Parathyroid adenoma (tissue), 2 donors: ENCODE measurements around the gene LYZ.

Source experiments
- H2AFZ ChIP-seq: fragments of 300-600 bp; sonication (generic); one replicate; pipeline ENCODE4 v1.7.0; 2017; ENCODE audit warnings: antibody characterized with exemption, mild to moderate bottlenecking
- H3K27ac ChIP-seq: fragments of 300-600 bp; sonication (generic); one replicate; pipeline ENCODE4 v1.7.0; 2017
- H3K27me3 ChIP-seq: fragments of 300-600 bp; sonication (generic); one replicate; pipeline ENCODE4 v1.7.0; 2017; ENCODE audit warnings: low read length; ENCODE audit not compliant: control insufficient read depth, insufficient read depth
- H3K36me3 ChIP-seq: fragments of 300-600 bp; sonication (generic); one replicate; pipeline ENCODE4 v1.7.0; 2017; ENCODE audit warnings: low read length; ENCODE audit not compliant: control insufficient read depth, insufficient read depth
- H3K4me1 ChIP-seq: fragments of 300-600 bp; sonication (generic); one replicate; pipeline ENCODE4 v1.7.0; 2017; ENCODE audit warnings: control low read depth
- H3K4me2 ChIP-seq: fragments of 300-600 bp; sonication (generic); one replicate; pipeline ENCODE4 v1.7.0; 2017; ENCODE audit warnings: low read length
- H3K4me3 ChIP-seq: fragments of 300-600 bp; sonication (generic); one replicate; pipeline ENCODE4 v1.7.0; 2017; ENCODE audit warnings: low read depth, low read length
- H3K79me2 ChIP-seq: fragments of 300-600 bp; sonication (generic); one replicate; pipeline ENCODE4 v1.7.0; 2017; ENCODE audit warnings: control low read depth
- H3K9ac ChIP-seq: fragments of 300-600 bp; sonication (generic); one replicate; pipeline ENCODE4 v1.7.0; 2017; ENCODE audit warnings: mild to moderate bottlenecking
- H3K9me3 ChIP-seq: fragments of 300-600 bp; sonication (generic); one replicate; pipeline ENCODE4 v1.7.0; 2017; ENCODE audit warnings: low read length; ENCODE audit not compliant: control insufficient read depth
- CTCF ChIP-seq: fragments of 300-600 bp; sonication (generic); IDR thresholded peaks from one replicate; pipeline ENCODE4 v1.7.0; 2017; ENCODE audit warnings: antibody characterized with exemption, mild to moderate bottlenecking
- donor health status: primary hyperparathyroidism.

Gene LYZ

GRCh38 chr12:69329669-69330428 lies 18.3 kb upstream of the LYZ start:
- no peaks in the 10 kb centered on the region for H3K79me2 ChIP-seq
- no peaks in the 10 kb centered on the region for H3K27me3 ChIP-seq
- no peak overlapping the region for H3K27ac ChIP-seq
- H3K4me1 ChIP-seq = no peaks in the 10 kb centered on the region
- H3K4me3 ChIP-seq = no peak overlapping the region
- no peak overlapping the region for H3K4me2 ChIP-seq
- peak overlapping the region; percentile 53 for H2AFZ ChIP-seq
- TF ChIP-seq CTCF = no peak
- no peak overlapping the region for H3K9ac ChIP-seq
- no peaks in the 10 kb centered on the region for H3K9me3 ChIP-seq
- H3K36me3 ChIP-seq = no peaks in the 10 kb centered on the region

GRCh38 chr12:69330475-69331473 lies 17.4 kb upstream of the LYZ start:
- Histone ChIP-seq H3K27ac (no peak overlapping the region), H3K4me1 (no peaks in the 10 kb centered on the region), H3K36me3 (no peaks in the 10 kb centered on the region), H3K4me3 (peak overlapping the region; percentile 62), H3K9me3 (no peaks in the 10 kb centered on the region), H3K79me2 (no peaks in the 10 kb centered on the region), H3K4me2 (peak overlapping the region; percentile 82), H2AFZ (peak overlapping the region; percentile 53), H3K27me3 (no peaks in the 10 kb centered on the region), H3K9ac (no peak overlapping the region)
- TF ChIP-seq CTCF = no peak

GRCh38 chr12:69331519-69331908 lies 16.7 kb upstream of the LYZ start:
- Histone ChIP-seq H3K4me3 (peak overlapping the region; percentile 62), H3K4me1 (no peaks in the 10 kb centered on the region), H3K9ac (no peak overlapping the region), H2AFZ (peak overlapping the region; percentile 53), H3K27me3 (no peaks in the 10 kb centered on the region), H3K27ac (no peak overlapping the region), H3K9me3 (no peaks in the 10 kb centered on the region), H3K4me2 (peak overlapping the region; percentile 82), H3K36me3 (no peaks in the 10 kb centered on the region), H3K79me2 (no peaks in the 10 kb centered on the region)
- no peak for TF ChIP-seq CTCF

GRCh38 chr12:69331909-69332684 lies 16.1 kb upstream of the LYZ start:
- H3K4me2 ChIP-seq = no peak overlapping the region
- no peaks in the 10 kb centered on the region for H3K27me3 ChIP-seq
- no peak overlapping the region for H2AFZ ChIP-seq
- H3K79me2 ChIP-seq = no peaks in the 10 kb centered on the region
- H3K36me3 ChIP-seq = no peaks in the 10 kb centered on the region
- H3K27ac ChIP-seq = no peak overlapping the region
- H3K4me3 ChIP-seq = no peak overlapping the region
- H3K4me1 ChIP-seq = no peaks in the 10 kb centered on the region
- H3K9ac ChIP-seq = no peak overlapping the region
- no peak for TF ChIP-seq CTCF
- no peaks in the 10 kb centered on the region for H3K9me3 ChIP-seq
